Kidney epithelial cell (primary cell): Measurements from ENCODE around the gene FBXO9. TPM values are rescaled to one million over a fixed set of nuclear protein-coding genes. Genes with fewer than 3 reads are reported as not detected.

Experiments used
- DNase-seq: peaks from one replicate; pipeline ENCODE4 v3.0.0-alpha.2; 2010; ENCODE audit warnings: low read depth
- H3K27me3 ChIP-seq: 2 replicates; pipeline ENCODE4 v1.6.0; 2011; ENCODE audit warnings: low read length; ENCODE audit not compliant: control insufficient read depth, insufficient read depth
- H3K36me3 ChIP-seq: 2 replicates; pipeline ENCODE4 v1.5.1; 2011; ENCODE audit warnings: low read length; ENCODE audit not compliant: control insufficient read depth, insufficient read depth
- H3K4me3 ChIP-seq: 2 replicates; pipeline ENCODE4 v1.5.1; 2011; ENCODE audit warnings: low read depth, mild to moderate bottlenecking, control low read depth, low read length
- CTCF ChIP-seq: IDR thresholded peaks from 2 replicates; pipeline ENCODE4 v1.5.1; 2011; ENCODE audit warnings: mild to moderate bottlenecking, moderate library complexity, low read length, control low read depth, inconsistent platforms; ENCODE audit not compliant: insufficient read depth, poor library complexity, severe bottlenecking
- total RNA-seq: library from RNA; depleted of rRNA; stranded (reverse); fragments of >200 nt; gene quantifications from 2 replicates; pipeline ENCODE4 v1.2.3, GENCODE V29; 2015

FBXO9 gene
- total RNA-seq, 1 donor from 2014 or later, result 20.0 TPM

- no peak for TF ChIP-seq CTCF
- Histone ChIP-seq H3K4me3 (no peak overlapping the region), H3K36me3 (no peaks in the 10 kb centered on the region), H3K27me3 (no peaks in the 10 kb centered on the region)
- no peak for DNase-seq
Measured at GRCh38 chr6:53027131-53027718, 38.0 kb upstream of the FBXO9 start.

GRCh38 chr6:53028467-53028866 is 36.7 kb upstream of the FBXO9 start:
- no peak for DNase-seq
- TF ChIP-seq CTCF, result no peak
- H3K4me3 ChIP-seq, result no peak overlapping the region
- H3K27me3 ChIP-seq, result no peaks in the 10 kb centered on the region
- H3K36me3 ChIP-seq, result no peaks in the 10 kb centered on the region

GRCh38 chr6:53029257-53029656 is 35.9 kb upstream of the FBXO9 start:
- no peak overlapping the region for H3K4me3 ChIP-seq
- H3K27me3 ChIP-seq, result no peaks in the 10 kb centered on the region
- no peak for TF ChIP-seq CTCF
- no peaks in the 10 kb centered on the region for H3K36me3 ChIP-seq
- no peak for DNase-seq

- Histone ChIP-seq H3K36me3 (no peaks in the 10 kb centered on the region), H3K4me3 (no peak overlapping the region), H3K27me3 (no peaks in the 10 kb centered on the region)
- no peak for TF ChIP-seq CTCF
- no peak for DNase-seq
Measured at GRCh38 chr6:53029761-53030160, 35.4 kb upstream of the FBXO9 start.

- DNase-seq, result no peak
- no peak for TF ChIP-seq CTCF
Measured at GRCh38 chr6:53031281-53031680, 33.9 kb upstream of the FBXO9 start.

GRCh38 chr6:53032849-53033248 is 32.4 kb upstream of the FBXO9 start:
- Histone ChIP-seq H3K27me3 (no peaks in the 10 kb centered on the region), H3K4me3 (no peak overlapping the region), H3K36me3 (no peaks in the 10 kb centered on the region)
- no peak for DNase-seq
- TF ChIP-seq CTCF, result no peak

More at GRCh38 chr6:53031281-53031680, 33.9 kb upstream of the FBXO9 start:
- Histone ChIP-seq H3K27me3 (no peaks in the 10 kb centered on the region), H3K4me3 (no peak overlapping the region), H3K36me3 (no peaks in the 10 kb centered on the region)
